Karpas-422 (cell line): Measurements from ENCODE around the gene SHISA4. TPM values are rescaled to one million over a fixed set of nuclear protein-coding genes. Genes with fewer than 3 reads are reported as not detected.

ENCODE experiments used
- DNase-seq: peaks from one replicate; pipeline ENCODE4 v3.0.0-alpha.2; 2015
- H2AFZ ChIP-seq: fragments of 200-600 bp; sonication (generic); 2 replicates; pipeline ENCODE4 v1.6.1; 2014; ENCODE audit warnings: antibody characterized with exemption, low read length, mixed read lengths
- H3K27ac ChIP-seq: fragments of 200-600 bp; sonication (generic); 2 replicates; pipeline ENCODE4 v1.5.1; 2014; ENCODE audit warnings: mild to moderate bottlenecking, low read length, moderate library complexity
- H3K27me3 ChIP-seq: fragments of 200-600 bp; sonication (generic); 2 replicates; pipeline ENCODE4 v1.6.1; 2014; ENCODE audit warnings: low read length, mixed read lengths
- H3K36me3 ChIP-seq: fragments of 200-600 bp; sonication (generic); 2 replicates; pipeline ENCODE4 v1.6.1; 2014; ENCODE audit warnings: low read length, mixed read lengths; ENCODE audit not compliant: insufficient read depth
- H3K4me1 ChIP-seq: fragments of 200-600 bp; sonication (generic); 2 replicates; pipeline ENCODE4 v1.6.1; 2014; ENCODE audit warnings: mild to moderate bottlenecking, low read length, mixed read lengths
- H3K4me2 ChIP-seq: fragments of 200-600 bp; sonication (generic); 2 replicates; pipeline ENCODE4 v1.6.1; 2014; ENCODE audit warnings: low read length, low read depth, mild to moderate bottlenecking; ENCODE audit not compliant: poor library complexity, severe bottlenecking
- H3K4me3 ChIP-seq: fragments of 200-600 bp; sonication (generic); 2 replicates; pipeline ENCODE4 v1.5.1; 2014; ENCODE audit warnings: mild to moderate bottlenecking, antibody characterized with exemption, low read length, mixed read lengths
- H3K79me2 ChIP-seq: fragments of 200-600 bp; sonication (generic); 2 replicates; pipeline ENCODE4 v1.6.1; 2014; ENCODE audit warnings: mild to moderate bottlenecking, low read length, mixed read lengths
- H3K9ac ChIP-seq: fragments of 200-600 bp; sonication (generic); 2 replicates; pipeline ENCODE4 v1.6.0; 2014; ENCODE audit warnings: low read length
- H3K9me2 ChIP-seq: fragments of 200-600 bp; sonication (generic), shearing (Covaris generic); replicated peaks from 2 replicates; pipeline ENCODE4 v1.6.0; 2014; ENCODE audit warnings: mild to moderate bottlenecking, low read length, moderate library complexity; ENCODE audit not compliant: insufficient read depth
- H3K9me3 ChIP-seq: fragments of 300-700, 200-600 bp; sonication (generic); 2 replicates; pipeline ENCODE4 v1.6.1; 2014; ENCODE audit warnings: low read length, mixed read lengths
- H4K20me1 ChIP-seq: fragments of 200-600 bp; sonication (generic); 2 replicates; pipeline ENCODE4 v1.6.1; 2014; ENCODE audit warnings: mild to moderate bottlenecking, antibody characterized with exemption, low read length, low read depth; ENCODE audit not compliant: insufficient read depth
- total RNA-seq: library from RNA; depleted of rRNA; stranded (reverse); fragments of >200 nt; shearing (Covaris generic); gene quantifications from 2 replicates; pipeline ENCODE4 v1.2.3, GENCODE V29; 2014; ENCODE audit warnings: low replicate concordance

SHISA4 gene
- total RNA-seq, 1 experiment from 2014 or later = not detected

DNA sequence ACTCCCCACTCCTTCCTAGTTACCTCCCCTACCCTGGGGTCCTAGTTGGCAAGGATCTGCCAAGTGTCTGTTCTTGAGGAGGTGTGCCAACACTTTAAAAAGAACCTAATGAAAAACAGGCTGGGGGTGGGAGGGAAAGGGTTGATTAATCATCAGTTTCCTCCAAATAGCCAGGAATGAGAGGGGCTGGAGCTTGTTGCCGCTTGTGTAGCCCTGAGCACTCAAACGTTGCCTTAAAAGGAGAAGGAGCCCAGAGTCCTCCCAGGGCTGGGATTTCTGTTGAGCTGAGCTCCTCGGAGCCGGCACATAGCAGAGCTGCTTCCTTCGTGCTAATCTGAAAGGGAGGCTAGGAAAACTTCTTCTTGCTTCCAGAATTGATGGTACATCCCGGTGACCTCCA lies 15.9 kb downstream of the SHISA4 start:
- Histone ChIP-seq H3K79me2 (no peaks in the 10 kb centered on the region), H3K4me2 (no peak overlapping the region), H3K4me1 (no peaks in the 10 kb centered on the region), H3K9me3 (no peaks in the 10 kb centered on the region), H3K27me3 (no peaks in the 10 kb centered on the region), H3K36me3 (no peaks in the 10 kb centered on the region), H3K9me2 (no peaks in the 10 kb centered on the region), H4K20me1 (no peaks in the 10 kb centered on the region), H3K9ac (no peak overlapping the region), H2AFZ (no peak overlapping the region), H3K27ac (no peak overlapping the region), H3K4me3 (no peak overlapping the region)
- DNase-seq = no peak

DNA sequence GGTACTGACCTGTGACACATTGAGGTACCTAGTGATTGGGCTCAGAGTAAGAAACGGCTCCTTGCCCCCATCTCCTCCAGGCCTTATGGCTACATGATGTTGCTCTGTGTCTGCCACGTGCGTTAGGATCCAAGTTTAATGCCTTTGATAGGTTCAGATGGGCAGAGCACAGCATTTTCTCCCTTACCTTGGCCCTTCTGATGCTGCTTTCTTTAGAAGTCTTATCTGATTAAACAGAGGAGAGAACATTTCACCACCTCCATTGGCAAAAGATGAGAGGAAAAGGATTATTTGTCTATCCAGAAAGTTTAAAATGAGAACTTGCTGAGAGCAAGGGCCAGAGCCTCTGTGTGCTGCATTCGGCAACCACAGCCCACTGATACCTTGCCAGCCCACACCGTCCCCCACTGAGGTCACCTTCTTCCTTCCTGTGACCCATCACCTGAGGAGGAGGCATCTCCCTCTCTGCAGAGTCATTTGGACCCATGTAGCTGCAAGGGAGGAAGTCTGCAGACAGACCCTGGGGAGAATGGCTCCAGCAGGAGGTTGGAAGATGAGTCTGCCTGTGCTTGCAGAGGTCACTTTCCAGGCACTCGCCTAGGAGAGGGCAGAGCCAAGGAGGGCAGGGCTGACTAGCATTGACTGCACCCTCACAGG lies 16.7 kb downstream of the SHISA4 start:
- no peak for DNase-seq
- Histone ChIP-seq H3K27ac (no peak overlapping the region), H3K4me3 (no peak overlapping the region), H3K9me3 (no peaks in the 10 kb centered on the region), H3K9me2 (no peaks in the 10 kb centered on the region), H3K9ac (no peak overlapping the region), H3K36me3 (no peaks in the 10 kb centered on the region), H4K20me1 (no peaks in the 10 kb centered on the region), H3K4me1 (no peaks in the 10 kb centered on the region), H3K27me3 (no peaks in the 10 kb centered on the region), H3K4me2 (no peak overlapping the region), H3K79me2 (no peaks in the 10 kb centered on the region), H2AFZ (no peak overlapping the region)

DNA sequence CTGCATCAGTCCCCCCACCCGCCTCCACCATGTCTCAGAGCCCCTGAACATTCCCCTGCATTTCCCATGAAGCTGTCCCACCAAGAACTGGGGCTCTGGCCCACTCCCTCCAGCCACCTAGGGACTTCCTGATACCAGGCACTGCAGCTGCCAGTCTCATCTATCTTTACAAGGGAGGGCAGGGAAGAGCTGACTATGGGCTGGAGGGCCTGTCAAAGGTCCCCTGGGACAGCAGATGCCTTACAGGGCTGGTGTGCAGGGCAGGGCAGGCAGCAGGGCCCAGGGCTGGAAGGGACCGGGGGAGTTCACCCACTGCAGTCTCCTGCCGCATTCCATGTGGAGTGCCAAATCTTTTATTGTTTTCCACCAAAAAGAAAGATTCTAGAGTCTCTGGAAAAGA lies 17.6 kb downstream of the SHISA4 start:
- Histone ChIP-seq H3K4me3 (no peak overlapping the region), H3K9me2 (no peaks in the 10 kb centered on the region), H3K4me1 (no peaks in the 10 kb centered on the region), H3K9me3 (no peaks in the 10 kb centered on the region), H3K27me3 (no peaks in the 10 kb centered on the region), H3K27ac (no peak overlapping the region), H3K79me2 (no peaks in the 10 kb centered on the region), H3K4me2 (no peak overlapping the region), H2AFZ (no peak overlapping the region), H4K20me1 (no peaks in the 10 kb centered on the region), H3K9ac (no peak overlapping the region), H3K36me3 (no peaks in the 10 kb centered on the region)
- DNase-seq = no peak

DNA sequence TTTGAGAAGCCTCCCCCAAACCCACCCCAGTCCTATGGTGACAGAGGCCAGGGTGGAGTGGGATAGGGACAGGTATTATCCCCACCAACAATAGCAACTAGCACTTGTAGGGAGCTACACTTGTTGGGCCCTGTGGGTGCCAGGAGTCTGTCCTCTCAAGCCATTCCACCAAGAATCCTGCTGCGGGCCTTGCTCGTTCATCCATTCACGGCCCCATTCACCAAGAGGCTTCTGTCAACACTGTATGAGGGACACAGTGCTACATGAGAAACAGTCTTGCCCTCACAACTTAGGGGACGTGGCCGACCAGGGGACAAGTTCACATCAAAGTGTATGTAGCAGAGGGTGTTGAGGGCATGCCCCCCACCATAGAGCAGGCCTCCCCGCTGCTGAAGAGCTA lies 18.9 kb downstream of the SHISA4 start:
- Histone ChIP-seq H3K9me3 (no peaks in the 10 kb centered on the region), H3K9me2 (no peaks in the 10 kb centered on the region), H2AFZ (no peak overlapping the region), H3K4me2 (no peak overlapping the region), H3K9ac (no peak overlapping the region), H3K27ac (no peak overlapping the region), H4K20me1 (no peaks in the 10 kb centered on the region), H3K79me2 (no peaks in the 10 kb centered on the region), H3K36me3 (no peaks in the 10 kb centered on the region), H3K4me1 (no peaks in the 10 kb centered on the region), H3K4me3 (no peak overlapping the region), H3K27me3 (no peaks in the 10 kb centered on the region)
- no peak for DNase-seq

DNA sequence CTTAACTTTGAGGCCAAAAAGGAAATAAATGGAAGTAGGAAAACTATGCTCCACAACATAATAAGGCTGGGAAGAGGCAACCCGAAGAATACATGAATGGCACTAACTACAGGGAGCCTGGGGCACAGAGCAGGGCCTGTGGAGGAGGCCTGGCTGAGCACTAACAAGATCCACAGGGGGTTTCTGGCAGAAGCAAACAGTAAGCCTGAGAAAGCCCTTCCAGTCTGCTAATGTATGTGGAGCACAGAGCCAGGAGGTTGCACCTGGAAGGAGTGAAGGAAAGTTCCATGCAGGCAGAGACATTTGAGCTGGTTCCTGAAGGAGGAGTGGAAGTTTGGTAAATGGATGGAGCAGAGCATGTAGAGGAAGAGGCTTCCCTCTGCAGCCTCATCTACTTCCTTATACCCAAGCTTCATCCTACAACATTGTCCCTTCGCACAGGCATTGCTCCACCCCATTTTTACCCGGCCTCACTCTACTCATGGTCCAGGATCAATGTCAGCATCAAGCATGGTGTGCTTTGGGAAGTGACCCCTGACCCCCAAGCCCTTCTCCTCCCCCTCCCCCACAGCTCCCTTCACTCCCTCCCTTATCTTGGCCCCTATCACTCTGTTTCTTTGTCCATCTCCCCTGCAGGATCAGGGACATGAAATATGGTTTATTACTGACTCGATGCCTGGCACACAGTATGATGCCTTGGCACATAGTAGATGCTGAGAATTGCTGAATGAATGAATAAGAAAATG lies 23.3 kb downstream of the SHISA4 start:
- H2AFZ ChIP-seq = no peak overlapping the region

DNA sequence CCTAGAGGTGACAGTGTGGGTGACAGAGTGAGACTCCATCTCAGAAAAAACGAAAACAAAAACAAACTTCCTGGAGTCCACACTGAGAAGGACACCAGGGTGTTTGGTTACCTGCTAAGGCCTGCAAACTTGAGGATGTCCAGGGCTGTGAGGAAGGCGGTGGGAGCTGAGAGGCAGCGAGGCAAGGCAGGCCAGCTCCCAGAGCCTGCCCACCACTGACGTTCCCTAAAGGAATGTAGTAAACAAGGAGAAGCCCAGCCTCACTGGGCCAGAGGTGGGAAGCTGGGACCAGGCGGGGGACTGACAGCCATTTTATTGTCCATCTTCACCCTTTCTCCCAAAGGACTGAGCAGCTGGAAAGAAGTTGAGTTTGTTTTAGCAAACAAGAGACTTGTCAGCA lies 24.1 kb downstream of the SHISA4 start:
- Histone ChIP-seq H3K4me3 (no peak overlapping the region), H3K4me2 (no peak overlapping the region), H3K27me3 (no peaks in the 10 kb centered on the region), H3K9me3 (no peaks in the 10 kb centered on the region), H2AFZ (no peak overlapping the region), H3K4me1 (no peaks in the 10 kb centered on the region), H3K9me2 (no peaks in the 10 kb centered on the region), H4K20me1 (no peaks in the 10 kb centered on the region), H3K9ac (no peak overlapping the region), H3K79me2 (no peaks in the 10 kb centered on the region), H3K36me3 (no peaks in the 10 kb centered on the region), H3K27ac (no peak overlapping the region)
- DNase-seq = no peak

More for the DNA sequence above, 23.3 kb downstream of the SHISA4 start:
- Histone ChIP-seq H3K27ac (no peak overlapping the region), H3K9ac (no peak overlapping the region), H3K9me3 (no peaks in the 10 kb centered on the region), H3K79me2 (no peaks in the 10 kb centered on the region), H4K20me1 (no peaks in the 10 kb centered on the region), H3K36me3 (no peaks in the 10 kb centered on the region), H3K4me2 (no peak overlapping the region), H3K9me2 (no peaks in the 10 kb centered on the region), H3K27me3 (no peaks in the 10 kb centered on the region), H3K4me1 (no peaks in the 10 kb centered on the region), H3K4me3 (no peak overlapping the region)
- no peak for DNase-seq

DNA sequence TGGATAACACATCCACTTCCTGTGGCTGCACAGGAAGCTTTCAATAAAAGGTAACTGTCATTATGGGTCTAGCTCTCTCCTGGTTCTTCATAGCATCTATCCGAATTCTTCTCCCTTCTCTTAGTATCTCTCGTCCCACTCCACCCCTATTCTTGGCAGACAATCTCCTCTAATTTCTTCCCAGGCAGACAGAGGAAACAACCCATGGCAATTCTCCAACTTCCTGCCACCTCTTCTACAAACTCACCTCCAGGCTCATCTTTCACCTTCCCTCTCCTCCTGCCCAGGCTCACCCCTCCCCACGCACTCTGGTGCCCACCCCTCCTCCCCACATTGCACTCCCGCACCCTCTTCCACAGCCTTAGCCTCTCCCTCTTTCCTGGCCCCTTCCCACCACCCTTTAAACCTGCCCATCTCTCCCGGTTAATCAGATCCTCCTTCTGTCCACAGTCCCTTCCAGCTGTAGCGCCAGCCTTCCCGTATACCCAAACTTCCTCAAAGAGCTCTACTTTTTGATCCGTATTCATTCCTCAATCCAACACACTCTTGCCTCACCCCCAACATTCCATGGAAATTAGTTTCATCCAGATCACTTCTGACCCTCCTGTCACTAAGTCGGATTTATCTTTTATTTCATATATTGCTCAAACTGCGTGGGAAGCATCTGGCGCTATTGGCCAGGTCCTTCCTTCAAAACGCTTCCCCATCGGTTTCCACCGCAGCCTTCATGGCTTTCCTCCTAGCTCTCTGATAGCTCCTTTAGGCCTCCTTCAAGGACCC lies 25.9 kb downstream of the SHISA4 start:
- no peak overlapping the region for H2AFZ ChIP-seq
- H3K36me3 ChIP-seq = no peaks in the 10 kb centered on the region
- no peaks in the 10 kb centered on the region for H3K4me1 ChIP-seq
- no peak overlapping the region for H3K27ac ChIP-seq
- H3K4me3 ChIP-seq = no peak overlapping the region
- no peak for DNase-seq
- no peak overlapping the region for H3K9ac ChIP-seq
- no peaks in the 10 kb centered on the region for H3K27me3 ChIP-seq
- H4K20me1 ChIP-seq = no peaks in the 10 kb centered on the region
- no peaks in the 10 kb centered on the region for H3K79me2 ChIP-seq
- H3K9me2 ChIP-seq = no peaks in the 10 kb centered on the region
- H3K4me2 ChIP-seq = no peak overlapping the region
- H3K9me3 ChIP-seq = no peaks in the 10 kb centered on the region

DNA sequence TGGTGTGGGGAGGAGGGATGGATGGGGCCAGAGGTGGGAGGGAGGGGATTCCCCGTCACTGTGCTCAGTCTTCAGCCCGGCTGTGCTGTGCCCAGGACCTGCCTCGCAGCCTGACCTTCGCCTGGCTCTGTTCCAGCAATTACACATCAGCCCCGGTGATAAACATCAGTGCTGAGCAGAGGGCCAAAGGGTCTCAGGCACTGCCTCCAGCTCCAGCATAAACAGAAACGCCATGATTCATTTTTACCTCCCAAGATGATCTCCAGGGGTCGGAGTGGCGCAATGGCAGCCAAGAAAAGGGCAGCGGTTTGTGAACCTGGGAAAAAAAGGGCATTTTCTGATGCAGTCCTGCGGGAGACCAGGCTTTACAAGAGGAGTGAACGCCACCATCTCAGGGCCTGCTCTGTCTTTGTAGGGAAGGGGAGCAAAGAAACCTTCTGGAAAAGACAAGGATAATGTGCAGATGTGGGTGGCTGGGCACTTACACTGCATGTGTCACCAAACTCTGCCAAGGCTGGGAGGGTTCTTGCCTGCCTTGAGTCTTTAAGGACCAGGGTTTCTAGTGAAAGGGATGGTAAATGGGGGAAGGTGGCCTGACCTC lies 28.1 kb downstream of the SHISA4 start:
- no peak overlapping the region for H3K9ac ChIP-seq
- H3K4me3 ChIP-seq = no peak overlapping the region
- H3K4me1 ChIP-seq = no peaks in the 10 kb centered on the region
- no peak overlapping the region for H3K27ac ChIP-seq
- H2AFZ ChIP-seq = no peak overlapping the region
- no peak overlapping the region for H3K4me2 ChIP-seq
- H3K9me2 ChIP-seq = no peaks in the 10 kb centered on the region
- H3K79me2 ChIP-seq = no peaks in the 10 kb centered on the region
- DNase-seq = no peak
- H3K9me3 ChIP-seq = no peaks in the 10 kb centered on the region
- H3K36me3 ChIP-seq = no peaks in the 10 kb centered on the region
- no peaks in the 10 kb centered on the region for H4K20me1 ChIP-seq
- no peaks in the 10 kb centered on the region for H3K27me3 ChIP-seq
